GM12892 (cell line): ENCODE measurements around the gene RIN3.

Source experiments
- DNase-seq: peaks from one replicate; pipeline ENCODE4 v3.0.0; 2011; ENCODE audit not compliant: insufficient read length
- FAIRE-seq: peaks from 2 replicates; lab custom pipeline; 2011; peaks lifted over from hg19 to GRCh38; lab: Jason Lieb, UNC
- POLR2A ChIP-seq: IDR thresholded peaks from 2 replicates; pipeline ENCODE4 v1.6.1; 2011; ENCODE audit warnings: low read depth, low read length, control low read depth
- POLR2AphosphoS5 ChIP-seq: IDR thresholded peaks from 2 replicates; pipeline ENCODE4 v1.6.1; 2011; ENCODE audit warnings: low read depth, low read length, control low read depth
- TAF1 ChIP-seq: IDR thresholded peaks from 2 replicates; pipeline ENCODE4 v1.6.1; 2011; ENCODE audit warnings: low read depth, mild to moderate bottlenecking, control low read depth, low read length, borderline replicate concordance

RIN3 gene

GRCh38 chr14:92647797-92648279 lies 134.3 kb downstream of the RIN3 start:
- TF ChIP-seq TAF1 (no peak), POLR2A (no peak), POLR2AphosphoS5 (no peak)
- FAIRE-seq (peak; percentile 60), DNase-seq (no peak)

DNA sequence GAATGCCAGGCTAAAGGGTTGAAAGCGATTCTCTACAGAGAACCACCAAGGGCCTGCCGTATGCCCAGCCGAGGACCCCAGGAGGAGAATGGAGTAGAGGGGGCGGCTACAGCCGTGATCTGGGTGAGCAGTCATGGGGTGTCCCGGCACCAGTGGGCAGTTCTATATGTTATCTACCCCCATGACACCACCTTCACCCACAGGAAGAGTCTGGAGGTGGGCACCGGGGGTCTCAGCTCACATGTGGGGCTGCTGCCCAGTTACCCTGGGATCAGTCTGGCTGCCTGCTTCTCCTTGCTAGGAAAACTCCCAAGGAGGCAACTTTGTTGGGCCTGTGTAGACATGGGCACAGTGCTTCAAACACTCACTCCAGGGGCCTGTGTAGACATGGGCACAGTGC lies 135.5 kb downstream of the RIN3 start:
- DNase-seq, result no peak
- no peak for FAIRE-seq
- TF ChIP-seq POLR2AphosphoS5, result no peak
- TF ChIP-seq POLR2A, result no peak
- TF ChIP-seq TAF1, result no peak

GRCh38 chr14:92649934-92650545 lies 136.5 kb downstream of the RIN3 start:
- DNase-seq, result no peak
- no peak for FAIRE-seq
- TF ChIP-seq POLR2A (no peak), TAF1 (no peak), POLR2AphosphoS5 (no peak)

DNA sequence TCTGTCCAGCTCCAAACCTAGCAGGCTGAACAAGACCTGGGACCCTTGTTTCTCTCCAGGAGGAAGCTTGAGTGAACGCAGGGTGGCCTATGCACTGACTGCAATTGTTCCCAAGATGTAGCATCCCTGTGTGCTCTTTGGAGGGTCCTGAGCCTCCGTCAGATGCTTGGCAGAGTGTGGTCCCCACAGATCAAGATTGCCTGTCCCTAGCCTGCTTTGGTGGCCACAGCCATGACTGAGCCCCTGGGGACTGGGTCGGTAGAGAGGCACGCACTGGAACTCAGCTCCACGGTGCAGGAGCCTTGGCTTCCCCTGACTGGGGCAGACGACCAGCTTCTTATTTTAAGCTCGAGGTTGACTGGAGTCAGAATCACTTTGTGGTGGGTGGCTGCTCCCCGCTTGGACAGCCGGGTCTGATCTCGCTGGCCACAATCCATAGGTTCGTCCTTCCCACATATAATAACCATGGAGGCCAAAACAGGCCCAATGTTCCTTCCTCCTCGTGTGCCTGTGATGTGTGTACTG lies 137.1 kb downstream of the RIN3 start:
- DNase-seq, result no peak
- FAIRE-seq, result no peak
- TF ChIP-seq TAF1 (no peak), POLR2A (no peak; the same call in 1 of the 2 replicates), POLR2AphosphoS5 (no peak)

GRCh38 chr14:92651106-92651757 lies 137.7 kb downstream of the RIN3 start:
- FAIRE-seq (peak; percentile 100), DNase-seq (peak; percentile 75)
- TF ChIP-seq POLR2AphosphoS5 (peak; percentile 23; the same call in 1 of the 2 replicates), TAF1 (no peak)

DNA sequence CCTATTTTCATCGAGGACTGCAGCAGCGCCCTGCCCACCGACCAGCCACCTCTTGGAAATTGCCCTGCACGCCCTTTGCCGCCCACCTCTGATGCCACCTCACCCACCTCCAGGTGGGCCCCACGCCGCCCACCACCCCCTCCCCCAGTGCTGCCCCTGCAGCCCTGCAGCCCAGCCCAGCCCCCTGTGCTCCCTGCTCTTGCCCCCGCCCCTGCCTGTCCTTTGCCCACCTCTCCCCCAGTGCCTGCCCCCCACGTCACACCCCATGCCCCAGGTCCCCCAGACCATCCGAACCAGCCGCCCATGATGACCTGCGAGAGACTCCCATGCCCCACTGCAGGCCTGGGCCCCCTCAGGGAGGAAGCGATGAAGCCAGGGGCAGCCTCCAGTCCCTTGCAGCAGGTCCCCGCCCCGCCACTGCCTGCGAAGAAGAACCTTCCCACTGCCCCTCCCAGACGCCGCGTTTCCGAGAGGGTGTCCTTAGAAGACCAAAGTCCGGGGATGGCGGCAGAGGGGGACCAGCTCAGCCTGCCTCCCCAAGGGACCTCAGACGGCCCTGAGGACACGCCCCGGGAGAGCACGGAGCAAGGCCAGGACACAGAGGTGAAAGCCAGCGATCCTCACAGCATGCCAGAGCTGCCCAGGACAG lies 138.3 kb downstream of the RIN3 start:
- FAIRE-seq, result peak; percentile 78
- peak; percentile 50 for DNase-seq
- 0 out of 2 replicates have a peak, but pooled peaks have one; percentile 7 for TF ChIP-seq POLR2AphosphoS5
- no peak; the same call in 1 of the 2 replicates for TF ChIP-seq TAF1
- peak; percentile 56; the same call in 1 of the 2 replicates for TF ChIP-seq POLR2A

- FAIRE-seq (peak; percentile 91), DNase-seq (no peak)
- TF ChIP-seq POLR2A (peak; percentile 12; the same call in 1 of the 2 replicates), POLR2AphosphoS5 (0 out of 2 replicates have a peak, but pooled peaks have one; percentile 33), TAF1 (no peak)
Measured at GRCh38 chr14:92652413-92653151, 139.0 kb downstream of the RIN3 start.

GRCh38 chr14:92653162-92653651 lies 139.6 kb downstream of the RIN3 start:
- FAIRE-seq, result peak; percentile 84
- TF ChIP-seq POLR2A (peak; percentile 61; the same call in 1 of the 2 replicates), TAF1 (no peak), POLR2AphosphoS5 (peak; percentile 40; the same call in 1 of the 2 replicates)
- DNase-seq, result no peak

DNA sequence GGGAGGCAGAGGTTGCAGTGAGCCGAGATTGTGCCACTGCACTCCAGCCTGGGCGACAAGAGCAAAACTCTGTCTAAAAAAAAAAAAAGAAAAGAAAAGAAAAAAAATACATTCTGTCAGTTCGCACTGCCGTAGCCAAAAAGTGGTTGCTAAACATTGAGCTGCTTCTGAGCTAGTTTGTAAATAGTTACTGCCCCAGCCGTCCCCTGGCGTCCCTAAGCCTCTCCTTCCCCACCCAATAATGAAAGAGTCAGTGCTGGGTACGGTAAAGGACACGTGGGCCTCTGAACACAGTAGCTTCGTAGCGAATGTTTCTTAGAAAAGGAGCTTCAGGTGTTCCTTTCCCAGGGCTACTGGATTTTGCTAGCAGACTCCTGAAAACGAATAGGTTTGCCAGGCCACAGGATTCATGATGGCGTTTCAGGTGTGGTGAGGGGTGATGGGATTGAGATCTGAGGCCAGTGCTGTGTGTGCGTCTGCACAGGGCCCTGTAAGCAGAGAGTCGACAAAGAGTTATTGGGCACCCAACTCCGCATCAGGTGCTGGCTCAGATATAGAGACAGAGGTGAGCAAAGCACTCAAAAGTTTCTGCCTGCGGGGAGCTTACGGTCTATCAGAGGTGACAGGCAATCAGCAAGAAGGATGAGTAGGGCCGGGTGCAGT lies 140.8 kb downstream of the RIN3 start:
- FAIRE-seq (peak; percentile 44), DNase-seq (no peak)
- TF ChIP-seq POLR2A (no peak), TAF1 (no peak), POLR2AphosphoS5 (no peak)
